SK-N-SH (cell line): ENCODE measurements around the gene EIF3C. TPM values are rescaled to one million over a fixed set of nuclear protein-coding genes. Genes with fewer than 3 reads are reported as not detected.

Experiments used
- polyA plus RNA-seq, 3 experiments: library from polyadenylated mRNA; depleted of rRNA; stranded (reverse); fragments of >200 nt; gene quantifications; 2 replicates each; pipeline ENCODE4 v1.2.3, GENCODE V29; 2012
- small RNA-seq, 7 experiments: library from RNA; depleted of rRNA; stranded (forward); fragments of <200 nt; gene quantifications; one replicate each; pipeline ENCODE3, GENCODE V24; 2012

EIF3C gene
- polyA plus RNA-seq, 1 of the 3 experiments (the other 2 are of a cell fraction) = 488 TPM

Small RNA genes lying within 50 kb of the gene (small RNA-seq; reads per million reads assigned to genes)
- gene MIR6862-2 = 0 reads per million in 7 experiments

Other genes starting within 250 kb of the EIF3C start
- 0.13 TPM in 1 of 2 replicates, not detected in the other for gene NPIPB7, start 239.1 kb upstream of the EIF3C start, polyA plus RNA-seq (2012; rRNA removed)
- 17.3 and 18.5 TPM in 2 replicates for gene CLN3, start 219.4 kb upstream of the EIF3C start, polyA plus RNA-seq (2012; rRNA removed)
- gene APOBR, start 216.8 kb upstream of the EIF3C start, polyA plus RNA-seq (2012; rRNA removed) = 0.03 TPM in 1 of 2 replicates, not detected in the other
- gene IL27, start 204.6 kb upstream of the EIF3C start, polyA plus RNA-seq (2012; rRNA removed) = not detected in 2 replicates
- gene NUPR1, start 172.5 kb upstream of the EIF3C start, polyA plus RNA-seq (2012; rRNA removed) = 0.61 and 1.1 TPM in 2 replicates
- gene SGF29, start 157.5 kb upstream of the EIF3C start, polyA plus RNA-seq (2012; rRNA removed) = 3.3 and 4.6 TPM in 2 replicates
- gene SULT1A2, start 114.4 kb upstream of the EIF3C start, polyA plus RNA-seq (2012; rRNA removed) = 0.07 TPM in 1 of 2 replicates, not detected in the other
- gene SULT1A1, start 101.4 kb upstream of the EIF3C start, polyA plus RNA-seq (2012; rRNA removed) = 0.13 and 0.21 TPM in 2 replicates
- gene NPIPB8, start 73.4 kb upstream of the EIF3C start, polyA plus RNA-seq (2012; rRNA removed) = 0.24 TPM in 1 of 2 replicates, not detected in the other
- 0.74 and 0.84 TPM in 2 replicates for gene NPIPB9, start 40.3 kb downstream of the EIF3C start, polyA plus RNA-seq (2012; rRNA removed)
- 21.5 and 39.2 TPM in 2 replicates for gene ATXN2L, start 111.5 kb downstream of the EIF3C start, polyA plus RNA-seq (2012; rRNA removed)
- 300 and 358 TPM in 2 replicates for gene TUFM, start 134.9 kb downstream of the EIF3C start, polyA plus RNA-seq (2012; rRNA removed)
- gene SH2B1, start 152.4 kb downstream of the EIF3C start, polyA plus RNA-seq (2012; rRNA removed) = 59.8 and 71.1 TPM in 2 replicates
- gene ATP2A1, start 167.0 kb downstream of the EIF3C start, polyA plus RNA-seq (2012; rRNA removed) = 3.0 and 3.3 TPM in 2 replicates
- gene RABEP2, start 213.8 kb downstream of the EIF3C start, polyA plus RNA-seq (2012; rRNA removed) = 35.6 and 46.1 TPM in 2 replicates
- not detected in 2 replicates for gene CD19, start 220.5 kb downstream of the EIF3C start, polyA plus RNA-seq (2012; rRNA removed)
- 41.9 and 56.1 TPM in 2 replicates for gene NFATC2IP, start 239.5 kb downstream of the EIF3C start, polyA plus RNA-seq (2012; rRNA removed)